Progenitor cell of endocrine pancreas (in vitro differentiated cells): ENCODE measurements around the gene ENSA. TPM values are rescaled to one million over a fixed set of nuclear protein-coding genes. Genes with fewer than 3 reads are reported as not detected.

Source experiments
- DNase-seq: peaks from one replicate; pipeline ENCODE4 v3.0.0; 2021; ENCODE audit warnings: low spot score; ENCODE audit not compliant: unreplicated experiment
- H3K27ac Mint-ChIP-seq: 2 replicates; pipeline ENCODE4 v1.8.0; 2021; ENCODE audit warnings: mild to moderate bottlenecking, moderate library complexity, mixed read lengths
- H3K27me3 Mint-ChIP-seq: 2 replicates; pipeline ENCODE4 v1.8.0; 2021; ENCODE audit warnings: mixed read lengths
- H3K36me3 Mint-ChIP-seq: 2 replicates; pipeline ENCODE4 v1.8.0; 2022; ENCODE audit warnings: mixed read lengths; ENCODE audit not compliant: insufficient read depth
- H3K4me1 Mint-ChIP-seq: 2 replicates; pipeline ENCODE4 v1.8.0; 2021; ENCODE audit warnings: low read depth, mixed read lengths
- H3K4me3 Mint-ChIP-seq: 2 replicates; pipeline ENCODE4 v1.8.0; 2021; ENCODE audit warnings: low read depth, mild to moderate bottlenecking, moderate library complexity, mixed read lengths
- H3K9me3 Mint-ChIP-seq: 2 replicates; pipeline ENCODE4 v1.8.0; 2021; ENCODE audit warnings: low read depth, mixed read lengths
- CTCF ChIP-seq: fragments of 200-600 bp; sonication (generic); IDR thresholded peaks from one replicate; pipeline ENCODE4 v1.5.0; 2021; ENCODE audit warnings: antibody characterized with exemption, mild to moderate bottlenecking; ENCODE audit not compliant: unreplicated experiment
- total RNA-seq: library from RNA; stranded (reverse); gene quantifications from 2 replicates; pipeline ENCODE4 v1.2.1, GENCODE V29; 2021

Gene ENSA
- total RNA-seq, 1 donor from 2014 or later, result 169 TPM

GRCh38 chr1:150572918-150573647, 56.3 kb downstream of the ENSA start:
- H3K4me1 Mint-ChIP-seq, result peaks cover 52% of the 10 kb centered on the region
- H3K27ac Mint-ChIP-seq, result peak overlapping the region; percentile 90
- TF ChIP-seq CTCF, result no peak
- H3K36me3 Mint-ChIP-seq, result peaks cover 44% of the 10 kb centered on the region
- no peak overlapping the region for H3K4me3 Mint-ChIP-seq
- H3K27me3 Mint-ChIP-seq, result no peaks in the 10 kb centered on the region
- no peaks in the 10 kb centered on the region for H3K9me3 Mint-ChIP-seq
- no peak for DNase-seq

Other genes starting within 250 kb of the ENSA start
- gene TARS2, start 142.2 kb downstream of the ENSA start, total RNA-seq, result 28.4 and 30.8 TPM in 2 replicates
- gene ECM1, start 121.5 kb downstream of the ENSA start, total RNA-seq, result 1.9 and 2.1 TPM in 2 replicates
- 0.57 TPM in 1 of 2 replicates, not detected in the other for gene FALEC, start 113.9 kb downstream of the ENSA start, total RNA-seq
- 5.5 and 6.9 TPM in 2 replicates for gene ADAMTSL4, start 80.2 kb downstream of the ENSA start, total RNA-seq
- gene MCL1, start 50.0 kb downstream of the ENSA start, total RNA-seq, result 204 and 212 TPM in 2 replicates
- 30.6 and 31.9 TPM in 2 replicates for gene GOLPH3L, start 67.5 kb upstream of the ENSA start, total RNA-seq
- not detected in 2 replicates for gene HORMAD1, start 91.3 kb upstream of the ENSA start, total RNA-seq
- 0.13 and 0.17 TPM in 2 replicates for gene CTSS, start 136.2 kb upstream of the ENSA start, total RNA-seq
- gene CTSK, start 178.6 kb upstream of the ENSA start, total RNA-seq, result 6.6 and 7.4 TPM in 2 replicates
- 39.0 and 40.9 TPM in 2 replicates for gene ARNT, start 247.0 kb upstream of the ENSA start, total RNA-seq